Progenitor cell of endocrine pancreas (in vitro differentiated cells): ENCODE measurements around the gene TMEM218. TPM values are rescaled to one million over a fixed set of nuclear protein-coding genes. Genes with fewer than 3 reads are reported as not detected.
A peak's percentile ranks its signal among the peaks of the same experiment; 100 is the strongest.

Experiments used
- DNase-seq: peaks from one replicate; pipeline ENCODE4 v3.0.0; 2021; ENCODE audit warnings: low spot score; ENCODE audit not compliant: unreplicated experiment
- H3K27ac Mint-ChIP-seq: 2 replicates; pipeline ENCODE4 v1.8.0; 2021; ENCODE audit warnings: mild to moderate bottlenecking, moderate library complexity, mixed read lengths
- H3K27me3 Mint-ChIP-seq: 2 replicates; pipeline ENCODE4 v1.8.0; 2021; ENCODE audit warnings: mixed read lengths
- H3K36me3 Mint-ChIP-seq: 2 replicates; pipeline ENCODE4 v1.8.0; 2022; ENCODE audit warnings: mixed read lengths; ENCODE audit not compliant: insufficient read depth
- H3K4me1 Mint-ChIP-seq: 2 replicates; pipeline ENCODE4 v1.8.0; 2021; ENCODE audit warnings: low read depth, mixed read lengths
- H3K4me3 Mint-ChIP-seq: 2 replicates; pipeline ENCODE4 v1.8.0; 2021; ENCODE audit warnings: low read depth, mild to moderate bottlenecking, moderate library complexity, mixed read lengths
- H3K9me3 Mint-ChIP-seq: 2 replicates; pipeline ENCODE4 v1.8.0; 2021; ENCODE audit warnings: low read depth, mixed read lengths
- CTCF ChIP-seq: fragments of 200-600 bp; sonication (generic); IDR thresholded peaks from one replicate; pipeline ENCODE4 v1.5.0; 2021; ENCODE audit warnings: antibody characterized with exemption, mild to moderate bottlenecking; ENCODE audit not compliant: unreplicated experiment
- total RNA-seq: library from RNA; stranded (reverse); gene quantifications from 2 replicates; pipeline ENCODE4 v1.2.1, GENCODE V29; 2021

The TMEM218 gene
- total RNA-seq, 1 donor from 2014 or later: 18.1 TPM

- Mint-ChIP-seq H3K27me3 (peaks cover 9% of the 10 kb centered on the region), H3K4me1 (peaks cover 3% of the 10 kb centered on the region), H3K36me3 (no peaks in the 10 kb centered on the region), H3K9me3 (no peaks in the 10 kb centered on the region), H3K27ac (no peak overlapping the region), H3K4me3 (no peak overlapping the region)
- no peak for DNase-seq
- TF ChIP-seq CTCF: no peak
Observed at GRCh38 chr11:125148011-125148410, 36.6 kb upstream of the TMEM218 start.

- no peak overlapping the region for H3K27ac Mint-ChIP-seq
- peaks cover 9% of the 10 kb centered on the region for H3K27me3 Mint-ChIP-seq
- H3K9me3 Mint-ChIP-seq: no peaks in the 10 kb centered on the region
- no peak overlapping the region for H3K4me3 Mint-ChIP-seq
- no peak for DNase-seq
- peaks cover 3% of the 10 kb centered on the region for H3K4me1 Mint-ChIP-seq
- no peaks in the 10 kb centered on the region for H3K36me3 Mint-ChIP-seq
- TF ChIP-seq CTCF: no peak
Observed at GRCh38 chr11:125147280-125147679, 35.9 kb upstream of the TMEM218 start.

- peaks cover 3% of the 10 kb centered on the region for H3K4me1 Mint-ChIP-seq
Observed at GRCh38 chr11:125146232-125146631, 34.8 kb upstream of the TMEM218 start.

GRCh38 chr11:125141686-125142535 lies 30.5 kb upstream of the TMEM218 start:
- peaks cover 39% of the 10 kb centered on the region for H3K27me3 Mint-ChIP-seq
- no peak overlapping the region for H3K4me3 Mint-ChIP-seq
- peaks cover 5% of the 10 kb centered on the region for H3K4me1 Mint-ChIP-seq
- no peaks in the 10 kb centered on the region for H3K9me3 Mint-ChIP-seq
- DNase-seq: peak; percentile 63
- no peak overlapping the region for H3K27ac Mint-ChIP-seq
- H3K36me3 Mint-ChIP-seq: no peaks in the 10 kb centered on the region
- peak; percentile 97 for TF ChIP-seq CTCF

More at GRCh38 chr11:125146232-125146631, 34.8 kb upstream of the TMEM218 start:
- no peak for TF ChIP-seq CTCF
- Mint-ChIP-seq H3K27ac (no peak overlapping the region), H3K27me3 (peaks cover 15% of the 10 kb centered on the region), H3K4me3 (no peak overlapping the region), H3K9me3 (no peaks in the 10 kb centered on the region), H3K36me3 (no peaks in the 10 kb centered on the region)
- DNase-seq: no peak

GRCh38 chr11:125141178-125141577 lies 29.8 kb upstream of the TMEM218 start:
- Mint-ChIP-seq H3K36me3 (no peaks in the 10 kb centered on the region), H3K4me3 (no peak overlapping the region), H3K27me3 (peaks cover 39% of the 10 kb centered on the region), H3K27ac (no peak overlapping the region), H3K9me3 (no peaks in the 10 kb centered on the region), H3K4me1 (peaks cover 4% of the 10 kb centered on the region)
- TF ChIP-seq CTCF: no peak
- no peak for DNase-seq
